ENCODE data around the gene RASGRF1.

RASGRF1 gene

DNA sequence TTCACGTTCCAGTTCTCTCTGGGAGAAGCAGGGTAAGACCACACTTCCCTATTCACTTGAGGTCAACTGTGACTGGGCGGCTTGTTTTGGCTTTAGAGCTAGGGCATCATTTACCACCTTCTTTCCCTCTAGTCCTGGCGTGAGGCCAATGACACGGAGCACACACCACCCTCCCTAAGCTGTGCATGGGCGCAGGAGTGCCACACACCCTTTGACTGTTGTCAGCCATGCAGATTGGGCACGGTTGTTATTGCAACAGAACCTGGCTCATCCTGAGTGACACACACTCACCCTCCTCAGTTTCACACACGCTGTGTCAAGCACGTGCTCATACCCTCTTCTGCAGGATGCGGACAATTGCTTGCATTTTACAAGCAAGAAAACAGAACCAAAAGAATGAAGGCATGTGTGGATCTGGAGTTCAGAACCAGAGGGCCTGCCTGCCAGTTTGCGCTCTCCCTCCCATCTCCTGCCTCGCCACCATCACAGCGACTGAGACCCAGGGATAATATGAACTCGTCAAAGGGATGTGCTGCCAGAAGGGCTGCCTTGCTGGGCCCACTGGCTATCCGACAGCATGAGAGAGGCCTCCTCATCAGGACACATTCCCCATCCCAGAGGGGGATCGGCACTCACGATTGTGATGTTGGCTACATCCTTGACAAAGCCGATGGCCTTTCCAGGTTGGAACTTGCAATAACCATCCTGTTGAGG, 163.3 kb downstream of the RASGRF1 start:
- no peak for DNase-seq

DNA sequence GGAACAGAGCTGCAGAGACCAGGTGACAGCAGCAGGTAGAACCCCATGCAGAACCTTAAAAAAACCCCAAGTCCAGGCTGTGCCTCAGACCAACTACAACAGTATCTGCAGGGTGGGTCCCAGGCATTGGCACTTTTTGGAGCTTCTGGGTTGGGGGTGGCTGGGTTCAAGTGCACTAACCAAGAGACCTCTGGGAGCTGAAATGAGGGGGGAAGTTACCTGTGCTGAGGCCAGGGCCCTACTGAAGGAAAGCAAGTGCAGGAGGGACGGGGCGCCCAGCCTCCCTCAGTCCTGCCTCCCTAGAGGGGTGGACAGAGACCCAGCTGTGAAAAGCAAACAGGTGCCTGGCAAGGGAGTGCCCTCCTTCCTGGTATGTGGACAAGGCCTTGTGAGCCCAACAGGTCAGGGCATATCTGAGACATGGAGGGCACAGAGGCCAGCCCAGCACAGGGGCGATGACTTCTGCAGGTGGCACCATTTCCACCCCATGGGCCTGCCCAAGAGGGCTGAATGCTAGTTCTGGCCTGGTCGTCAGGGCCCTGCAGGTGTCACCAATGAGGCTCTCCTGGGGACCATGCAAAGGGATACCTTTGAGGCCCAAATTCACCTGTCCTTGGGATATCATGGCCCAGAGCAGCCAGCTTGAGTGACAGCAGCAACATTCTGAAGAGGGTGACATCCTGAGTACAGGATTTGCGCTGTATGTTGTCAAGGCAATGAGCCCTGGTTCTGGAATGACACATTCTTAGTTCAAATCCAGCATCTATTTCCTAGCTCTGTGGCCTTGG, 164.4 kb downstream of the RASGRF1 start:
- no peak for DNase-seq

DNA sequence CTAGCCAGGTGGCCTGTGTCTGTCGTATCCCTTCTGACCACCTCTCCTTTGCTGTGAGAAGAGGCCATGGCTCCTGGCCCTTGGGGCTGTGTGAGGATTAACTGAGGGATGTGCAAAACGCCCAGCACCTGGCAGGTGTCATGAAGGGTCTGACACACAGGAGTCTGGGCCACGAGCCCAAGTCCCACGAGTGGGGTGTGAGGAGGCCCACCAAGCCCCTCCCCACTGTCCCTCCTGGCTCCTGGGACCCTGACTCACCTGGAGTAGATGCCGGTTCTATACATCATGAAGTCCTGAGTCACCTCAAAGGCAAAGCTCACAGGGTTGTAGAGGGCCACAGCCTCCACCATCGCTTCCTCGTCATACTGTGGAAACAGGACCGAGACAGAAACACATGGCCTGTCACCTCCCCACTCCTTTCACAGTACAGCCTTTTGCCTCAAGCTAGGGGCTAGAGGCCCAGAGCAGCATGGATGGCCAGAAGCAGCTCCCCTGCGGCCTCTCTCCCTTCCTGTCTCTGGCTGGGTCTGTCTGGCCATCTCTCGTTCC, 165.4 kb downstream of the RASGRF1 start:
- DNase-seq: no peak

DNA sequence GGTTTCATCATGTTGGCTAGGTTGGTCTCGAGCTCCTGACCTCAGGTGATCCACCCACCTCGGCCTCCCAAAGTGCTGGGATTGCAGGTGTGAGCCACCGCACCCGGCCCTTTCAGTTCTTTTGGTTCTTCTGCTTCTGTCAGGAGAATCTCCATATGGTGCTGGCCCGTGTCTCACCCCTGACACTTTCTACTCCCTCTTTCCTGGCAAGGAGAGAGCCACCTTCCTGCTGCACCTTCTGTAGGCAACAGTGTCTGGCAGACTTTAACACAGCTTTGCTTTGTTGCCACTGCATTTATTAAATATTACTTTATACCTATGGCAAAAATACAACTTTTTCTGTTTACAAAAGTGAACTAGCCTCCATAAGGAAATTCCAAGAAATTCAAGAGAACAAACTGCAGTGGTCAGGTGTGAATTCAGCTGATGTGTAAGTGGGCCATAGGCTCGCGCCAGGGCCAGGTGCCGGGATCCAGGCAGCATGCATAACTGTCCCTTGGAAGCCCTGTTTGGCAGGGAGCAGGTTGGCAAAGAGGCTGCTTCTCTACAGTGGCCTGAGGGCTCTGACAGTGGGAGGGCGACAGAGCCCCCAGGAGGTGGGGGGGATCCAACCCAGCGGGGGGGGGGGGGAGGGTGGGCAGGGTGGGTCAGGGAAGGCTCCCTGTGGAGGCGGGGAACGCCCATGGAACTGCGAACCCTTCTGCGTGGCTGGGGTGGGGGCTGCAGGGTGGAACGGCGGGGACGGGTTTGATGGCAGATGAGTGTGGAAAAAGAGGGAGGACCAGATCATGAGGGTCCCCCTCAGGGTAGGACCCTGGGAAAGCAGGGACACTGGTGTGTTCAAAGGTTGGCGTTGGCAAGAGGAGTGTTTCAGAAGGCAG, 166.9 kb downstream of the RASGRF1 start:
- DNase-seq: no peak

DNA sequence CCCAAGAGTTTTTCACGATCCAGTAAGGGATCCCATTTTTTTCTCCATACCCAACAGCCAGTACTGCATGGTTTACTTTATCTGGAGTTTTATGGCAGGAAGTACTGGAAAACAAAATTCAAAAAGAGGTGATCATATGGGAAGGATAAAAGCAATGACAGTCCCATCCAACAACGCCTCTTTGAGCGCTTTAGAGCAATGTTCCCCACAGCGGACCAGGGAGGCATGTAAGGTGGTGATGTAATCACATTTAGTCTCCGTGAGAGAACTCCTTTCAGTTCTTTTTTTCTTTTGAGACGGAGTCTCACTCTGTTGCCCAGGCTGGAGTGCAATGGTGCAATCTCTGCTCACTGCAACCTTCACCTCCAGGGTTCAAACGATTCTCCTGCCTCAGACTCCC, 167.6 kb downstream of the RASGRF1 start:
- no peak for DNase-seq

DNA sequence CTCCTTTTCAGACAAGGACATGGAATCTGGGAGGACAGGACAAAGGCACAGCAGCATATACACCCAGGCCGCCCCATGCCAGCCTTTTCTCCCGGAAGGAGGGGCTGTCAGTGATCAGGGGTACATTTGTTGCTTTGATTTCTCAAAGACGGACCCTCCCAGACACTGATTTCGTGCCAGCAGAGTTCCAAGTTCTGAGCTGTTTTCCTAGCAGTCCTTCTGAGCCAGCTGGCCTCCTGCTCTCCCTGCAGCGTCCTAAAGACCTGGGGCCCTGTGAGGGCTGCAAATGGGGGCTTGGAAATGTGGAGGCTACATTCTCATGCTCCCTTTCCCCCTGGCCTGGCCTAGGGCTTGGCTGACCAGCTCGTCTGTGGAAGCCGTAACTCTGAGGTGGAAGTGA, 168.1 kb downstream of the RASGRF1 start:
- DNase-seq: no peak

DNA sequence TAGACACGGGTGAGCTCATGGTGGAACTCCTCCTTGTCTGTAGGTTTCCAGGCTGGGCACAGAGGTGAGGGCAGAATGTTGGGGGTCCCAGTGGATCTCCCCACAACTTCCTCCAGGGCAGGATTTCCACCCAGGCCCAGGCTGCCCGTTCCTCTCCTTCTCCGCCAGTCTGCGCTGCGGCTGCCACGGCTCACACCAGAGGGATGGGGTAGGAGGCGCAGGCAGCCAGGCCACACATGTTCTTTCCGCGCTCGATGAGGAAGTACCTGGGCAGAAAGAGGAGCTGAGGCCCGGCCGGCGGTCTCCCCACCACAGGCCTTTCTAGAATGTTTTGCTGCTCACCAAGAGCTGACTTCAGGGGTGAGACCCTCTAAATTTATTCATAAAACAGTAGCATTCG, 168.6 kb downstream of the RASGRF1 start:
- DNase-seq: no peak

DNA sequence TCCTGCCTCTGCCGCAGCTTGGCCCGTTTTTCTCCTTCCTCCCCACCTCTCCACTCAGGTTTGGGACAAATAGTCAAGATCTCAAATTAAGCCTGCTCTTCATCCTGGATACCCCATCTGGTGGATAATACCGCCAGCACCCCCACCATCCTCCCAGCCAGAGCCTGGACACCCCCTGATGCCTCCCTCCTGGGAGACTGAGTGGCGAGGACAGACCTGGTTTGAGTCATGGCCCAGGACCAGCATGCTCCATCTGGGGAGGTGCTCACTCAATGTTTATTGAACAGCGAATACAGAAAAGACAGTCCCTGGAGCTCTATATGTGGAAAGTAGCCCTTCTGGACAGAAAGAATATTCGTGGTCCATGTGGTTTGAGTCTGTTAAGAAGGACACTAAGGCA, 169.1 kb downstream of the RASGRF1 start:
- no peak for DNase-seq

DNA sequence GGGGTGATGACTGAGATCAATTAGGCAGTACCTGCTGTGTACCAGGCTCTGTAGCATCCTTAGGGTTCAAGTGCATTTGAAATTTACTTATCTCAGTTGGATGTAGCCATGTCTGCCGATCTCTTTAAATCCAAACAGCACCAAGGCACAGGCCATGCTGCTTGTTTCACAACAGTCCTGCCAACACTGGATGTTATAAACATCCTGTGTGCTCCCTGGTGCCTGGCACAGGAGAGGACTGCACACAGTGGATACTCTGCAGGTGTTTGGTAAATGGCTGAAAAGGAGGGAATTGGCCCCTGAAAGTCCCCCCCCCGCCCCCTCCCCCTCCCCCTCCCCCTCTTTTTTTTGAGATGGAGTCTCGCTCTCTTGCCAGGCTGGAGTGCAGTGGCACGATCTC, 172.7 kb downstream of the RASGRF1 start:
- no peak for DNase-seq

DNA sequence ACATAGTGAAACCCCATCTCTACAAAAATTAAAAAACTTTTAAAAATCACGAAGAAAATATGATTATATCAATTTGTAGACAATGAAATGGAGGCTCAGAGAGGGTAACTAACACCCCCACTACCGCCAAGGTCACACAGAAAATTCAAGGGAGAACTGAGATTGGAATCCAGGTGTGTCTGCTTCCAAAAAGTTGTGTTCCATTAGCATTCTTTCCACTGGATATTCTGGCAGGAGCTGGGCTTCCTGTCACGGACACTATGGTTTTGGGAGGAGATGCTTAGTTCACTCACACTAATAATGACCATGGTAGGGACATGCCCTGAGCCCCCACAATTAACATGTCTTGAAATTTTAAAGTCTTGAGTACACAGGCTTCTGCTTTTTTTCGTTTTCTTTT, 174.5 kb downstream of the RASGRF1 start:
- no peak for DNase-seq

DNA sequence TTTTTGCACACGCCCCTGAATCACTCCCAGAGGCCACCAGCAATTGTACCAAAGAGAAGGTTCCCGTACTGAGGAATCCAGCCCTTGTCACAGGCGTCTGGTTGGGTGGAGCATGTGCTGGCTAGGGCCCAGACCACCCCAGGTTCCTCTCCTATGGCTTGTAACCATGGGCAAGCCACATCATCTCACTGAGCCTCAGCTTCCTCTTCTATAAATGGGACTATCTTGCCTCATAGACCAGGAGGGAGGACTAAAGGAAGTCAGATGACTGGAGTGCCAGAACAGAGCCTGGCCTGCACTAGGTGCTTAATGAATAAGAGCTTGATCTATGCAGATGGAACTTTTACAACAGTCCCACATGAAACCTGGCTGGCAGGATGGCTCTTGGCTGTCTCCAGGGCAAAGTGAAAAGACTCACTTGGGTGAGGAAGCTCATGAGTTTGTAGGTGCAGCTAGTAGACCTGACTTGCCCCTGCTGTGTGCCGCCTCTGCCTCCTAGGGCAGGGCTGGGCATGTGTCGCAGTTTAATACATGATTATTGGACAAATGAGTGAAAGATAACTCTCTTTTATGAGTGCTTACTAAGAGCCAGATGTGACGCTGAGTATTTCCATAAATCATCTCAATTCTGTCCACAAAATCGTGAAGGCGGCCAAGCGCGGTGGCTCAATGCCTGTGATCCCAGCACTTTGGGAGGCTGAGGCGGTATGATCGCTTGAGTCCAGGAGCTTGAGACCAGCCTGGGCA, 175.1 kb downstream of the RASGRF1 start:
- no peak for DNase-seq

DNA sequence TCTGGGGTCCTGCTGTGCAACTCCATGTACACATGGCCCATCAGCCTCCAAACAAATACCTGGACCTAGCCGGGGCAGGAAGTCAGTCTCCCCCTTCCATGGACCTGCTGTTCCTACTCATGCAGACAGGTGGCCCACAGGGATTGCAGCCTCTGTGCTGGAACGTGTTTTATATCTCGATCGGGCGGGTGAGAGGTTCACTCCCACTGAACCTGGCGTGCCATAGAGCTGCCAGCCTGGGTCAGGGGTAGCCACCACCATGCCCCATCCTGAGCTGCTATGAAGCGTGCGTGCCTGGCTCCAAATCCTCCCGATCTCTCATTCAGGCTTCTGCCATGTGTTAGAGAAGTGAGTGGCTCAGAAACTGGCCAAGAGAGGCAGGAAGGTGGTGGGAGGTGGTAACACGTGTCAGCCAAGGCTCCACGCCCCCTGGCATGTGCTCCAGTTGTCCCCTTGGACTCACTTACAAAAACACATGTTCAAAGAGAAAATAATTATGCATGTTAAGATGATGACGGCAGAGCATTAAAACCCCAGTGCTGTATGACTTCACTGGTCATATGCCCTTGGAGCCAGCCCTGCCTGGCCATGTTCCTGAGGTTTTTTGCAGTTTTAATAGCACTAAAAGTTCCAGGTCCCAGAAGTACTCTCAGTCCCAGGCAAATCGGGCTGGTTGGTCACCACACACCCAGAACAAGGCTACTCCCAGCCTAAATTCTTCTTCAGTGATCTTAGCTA, 176.4 kb downstream of the RASGRF1 start:
- DNase-seq: no peak

DNA sequence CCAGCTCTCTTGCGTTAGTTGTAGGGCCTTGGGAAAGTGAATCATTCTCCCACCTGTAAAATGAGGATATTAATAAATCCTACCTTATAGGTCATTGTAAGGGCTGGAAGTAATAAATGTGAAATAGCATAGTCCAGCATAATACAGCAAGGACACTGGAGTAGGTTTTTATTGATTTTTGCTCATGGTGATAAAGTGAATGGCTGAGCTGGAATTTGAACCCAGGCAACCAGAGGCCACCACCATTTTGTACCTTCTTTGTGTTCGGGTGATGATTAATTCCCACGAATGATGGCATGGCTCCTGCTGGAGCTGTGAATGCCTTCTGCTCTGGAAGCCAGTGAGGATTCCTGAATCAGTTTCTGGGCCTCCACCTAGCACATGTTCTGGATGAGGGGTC, 177.6 kb downstream of the RASGRF1 start:
- no peak for DNase-seq

DNA sequence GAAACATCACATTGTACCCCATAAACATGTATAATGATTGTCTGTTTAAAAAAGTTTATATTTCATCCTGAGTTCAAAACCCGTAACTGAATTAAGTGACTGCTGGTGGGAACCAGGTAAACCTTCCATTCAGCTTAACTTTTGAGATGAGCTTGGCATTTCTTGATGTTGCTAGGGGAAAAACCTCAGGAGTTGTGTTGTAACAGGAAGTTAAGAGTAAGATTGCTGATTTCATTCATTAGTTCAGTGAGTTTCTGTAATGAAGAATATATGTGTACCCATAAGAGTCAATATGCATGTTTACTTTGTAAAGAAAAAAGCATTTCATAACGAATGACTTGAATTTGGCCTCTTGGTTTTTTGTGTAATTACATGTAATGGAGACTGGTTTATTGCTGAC, 178.3 kb downstream of the RASGRF1 start:
- DNase-seq: no peak

DNA sequence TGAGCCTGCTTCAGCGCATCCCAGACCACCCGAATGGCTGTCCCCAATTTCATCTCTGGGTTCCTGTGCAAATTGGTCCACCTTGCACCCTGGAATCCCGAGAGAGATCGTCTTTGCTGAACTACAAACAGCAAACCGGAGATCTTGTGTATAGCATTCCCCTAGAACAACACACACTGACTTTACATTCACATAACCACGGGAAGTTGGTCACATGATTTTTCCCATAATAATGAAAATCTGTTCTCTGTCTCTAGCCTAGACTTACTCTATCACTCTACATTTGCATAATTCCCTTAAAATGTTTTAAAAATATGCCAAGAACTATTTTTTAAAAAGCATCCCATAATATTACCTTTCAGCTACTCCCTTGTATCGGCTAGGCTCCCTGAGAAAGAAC, 180.3 kb downstream of the RASGRF1 start:
- DNase-seq: no peak
